Subcutaneous adipose tissue (tissue), 4 donors: ENCODE measurements around the gene GNG5. TPM values are rescaled to one million over a fixed set of nuclear protein-coding genes. Genes with fewer than 3 reads are reported as not detected.

ENCODE experiments used
- total RNA-seq, 4 donors: library from RNA; depleted of rRNA; stranded (reverse); fragments of >200 nt; gene quantifications; one replicate each; pipeline ENCODE4 v1.1.0, GENCODE V29; 2016
- TF ChIP-seq, protein P1 (sequence below): fragments of 450-650 bp; IDR thresholded peaks from one replicate; pipeline ENCODE4 v1.5.1; 2016; ENCODE audit warnings: low read depth, mild to moderate bottlenecking, control low read depth, antibody characterized with exemption, moderate library complexity

Gene GNG5
- total RNA-seq, 4 donors from 2014 or later = 62.1 to 114 (median 81.6) TPM

DNA sequence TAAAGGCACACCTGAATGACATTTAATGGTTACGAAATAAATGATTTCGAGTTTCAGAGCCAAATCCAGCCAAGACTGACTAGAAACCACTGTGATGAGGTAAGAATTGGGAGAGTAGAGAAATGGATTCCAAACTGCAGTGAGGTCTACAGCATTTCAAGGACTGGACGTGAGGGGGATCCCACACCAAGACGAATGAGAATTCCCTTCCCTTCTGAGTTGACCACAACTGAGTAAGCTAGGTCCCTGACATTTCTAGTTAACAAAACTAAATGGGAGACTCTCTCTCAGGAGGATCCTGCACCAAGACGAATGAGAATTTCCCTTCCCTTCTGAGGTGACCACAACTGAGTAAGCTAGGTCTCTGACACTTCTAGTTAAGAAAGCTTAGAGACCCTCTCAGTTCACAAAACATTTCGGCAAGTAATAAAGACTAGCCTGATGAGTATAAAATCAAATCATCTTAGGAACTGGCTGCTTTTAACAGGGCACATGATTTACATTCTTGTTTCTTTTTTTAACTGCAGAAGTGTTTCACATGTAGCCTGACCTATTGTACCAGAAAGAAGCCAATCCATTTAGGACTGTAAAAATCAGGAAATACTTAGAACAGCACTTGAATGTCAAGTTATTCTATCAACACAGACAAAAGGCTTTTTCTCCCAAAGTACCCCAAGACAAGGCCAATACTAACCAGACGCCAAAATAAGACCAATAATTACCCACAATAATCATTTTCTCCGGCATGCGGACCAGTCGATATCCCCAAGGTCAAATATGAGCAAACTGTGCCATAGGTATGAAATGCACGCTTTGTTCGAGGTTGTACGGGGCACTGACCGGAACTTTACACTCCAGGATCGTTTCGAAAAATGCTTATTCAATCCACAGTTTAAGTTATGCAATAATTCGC lies 1.5 kb downstream of the GNG5 start:
- TF ChIP-seq, protein P1, sequence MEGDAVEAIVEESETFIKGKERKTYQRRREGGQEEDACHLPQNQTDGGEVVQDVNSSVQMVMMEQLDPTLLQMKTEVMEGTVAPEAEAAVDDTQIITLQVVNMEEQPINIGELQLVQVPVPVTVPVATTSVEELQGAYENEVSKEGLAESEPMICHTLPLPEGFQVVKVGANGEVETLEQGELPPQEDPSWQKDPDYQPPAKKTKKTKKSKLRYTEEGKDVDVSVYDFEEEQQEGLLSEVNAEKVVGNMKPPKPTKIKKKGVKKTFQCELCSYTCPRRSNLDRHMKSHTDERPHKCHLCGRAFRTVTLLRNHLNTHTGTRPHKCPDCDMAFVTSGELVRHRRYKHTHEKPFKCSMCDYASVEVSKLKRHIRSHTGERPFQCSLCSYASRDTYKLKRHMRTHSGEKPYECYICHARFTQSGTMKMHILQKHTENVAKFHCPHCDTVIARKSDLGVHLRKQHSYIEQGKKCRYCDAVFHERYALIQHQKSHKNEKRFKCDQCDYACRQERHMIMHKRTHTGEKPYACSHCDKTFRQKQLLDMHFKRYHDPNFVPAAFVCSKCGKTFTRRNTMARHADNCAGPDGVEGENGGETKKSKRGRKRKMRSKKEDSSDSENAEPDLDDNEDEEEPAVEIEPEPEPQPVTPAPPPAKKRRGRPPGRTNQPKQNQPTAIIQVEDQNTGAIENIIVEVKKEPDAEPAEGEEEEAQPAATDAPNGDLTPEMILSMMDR = no peak

DNA sequence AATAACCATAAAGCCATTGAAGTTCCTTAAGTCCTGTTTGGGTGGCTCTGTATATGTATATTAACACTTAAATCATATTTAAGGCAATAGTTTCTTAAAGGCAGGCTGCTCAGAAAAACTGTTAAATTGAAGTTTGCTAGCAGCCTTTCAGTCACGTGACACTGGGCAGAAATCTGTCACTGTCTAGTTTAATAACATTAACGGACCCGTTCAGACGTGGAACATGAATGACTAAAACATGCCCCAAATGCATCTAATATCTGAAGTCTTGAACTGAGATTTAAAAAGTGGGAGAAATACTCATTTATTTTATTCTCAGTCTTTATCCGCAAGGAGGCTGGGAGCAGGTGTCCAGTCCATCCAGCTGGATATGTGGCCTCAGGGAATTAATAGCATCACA lies 3.5 kb downstream of the GNG5 start:
- TF ChIP-seq, protein P1 = no peak

DNA sequence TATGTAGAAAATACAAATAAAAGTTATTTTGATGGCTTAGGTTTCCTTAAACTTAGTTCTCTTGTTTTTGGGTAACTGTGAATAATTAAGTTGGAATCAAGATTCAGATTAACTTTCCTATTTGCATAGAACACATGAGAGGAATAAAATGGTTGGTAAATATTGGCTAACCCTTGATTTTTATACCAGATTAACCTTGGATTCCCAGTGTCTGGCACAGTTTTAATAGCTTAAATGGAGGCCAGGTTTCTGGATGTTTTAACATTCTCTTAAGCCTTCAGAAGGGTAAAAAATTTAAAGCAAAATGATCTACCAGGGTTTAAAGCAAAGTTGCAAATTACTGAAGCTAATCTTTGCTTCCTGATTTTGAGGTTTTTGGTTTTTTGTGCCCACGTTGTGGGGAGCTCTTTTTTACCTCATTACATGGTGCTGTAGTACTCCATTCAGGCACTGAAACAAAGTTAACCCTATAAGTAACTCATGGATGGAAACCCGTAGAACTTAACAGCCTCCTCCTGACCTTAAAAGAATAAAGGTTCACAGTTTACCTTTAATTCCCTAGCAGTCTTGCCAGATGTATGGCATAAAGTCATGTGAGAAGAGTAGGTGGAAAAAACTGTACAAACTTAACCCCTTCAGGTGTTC lies 8.6 kb downstream of the GNG5 start:
- TF ChIP-seq, protein P1 = no peak

DNA sequence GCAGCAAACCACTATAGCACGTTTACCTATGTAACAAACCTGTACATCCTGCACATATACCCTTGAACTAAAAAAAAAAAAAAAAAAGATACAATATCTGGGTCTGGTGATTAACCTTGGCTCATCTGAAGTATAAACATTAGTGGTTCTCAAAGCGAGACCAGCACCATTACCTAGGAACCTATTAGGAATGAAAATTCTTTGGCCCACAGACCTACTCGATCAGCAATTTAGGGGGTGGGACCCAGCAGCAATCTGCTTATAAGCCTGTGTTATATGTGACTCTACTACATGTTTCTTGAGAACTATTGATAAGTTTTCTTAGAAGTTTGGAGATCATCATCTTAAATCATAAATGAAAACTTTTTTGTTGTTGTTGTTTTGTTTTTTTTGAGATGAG lies 9.9 kb downstream of the GNG5 start:
- TF ChIP-seq, protein P1 = no peak

DNA sequence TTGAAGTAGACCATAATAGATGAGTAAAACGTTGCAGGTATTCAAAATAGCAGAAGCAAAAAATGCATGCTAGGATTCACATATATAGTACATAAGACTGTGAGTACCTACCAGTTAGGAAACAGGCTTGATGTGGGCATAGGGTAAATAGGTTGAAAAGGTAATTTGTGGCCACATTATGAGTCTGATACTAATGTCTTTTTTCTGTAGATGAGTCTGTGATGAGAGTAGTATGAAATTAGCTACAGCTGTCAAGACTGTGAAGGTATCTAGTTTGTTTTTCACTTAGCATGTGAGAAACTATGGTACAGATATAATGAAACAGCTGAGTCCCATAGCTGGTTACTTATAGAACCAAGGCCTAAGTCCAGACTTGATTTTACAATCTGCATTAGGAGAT lies 12.6 kb downstream of the GNG5 start:
- TF ChIP-seq, protein P1 = no peak

DNA sequence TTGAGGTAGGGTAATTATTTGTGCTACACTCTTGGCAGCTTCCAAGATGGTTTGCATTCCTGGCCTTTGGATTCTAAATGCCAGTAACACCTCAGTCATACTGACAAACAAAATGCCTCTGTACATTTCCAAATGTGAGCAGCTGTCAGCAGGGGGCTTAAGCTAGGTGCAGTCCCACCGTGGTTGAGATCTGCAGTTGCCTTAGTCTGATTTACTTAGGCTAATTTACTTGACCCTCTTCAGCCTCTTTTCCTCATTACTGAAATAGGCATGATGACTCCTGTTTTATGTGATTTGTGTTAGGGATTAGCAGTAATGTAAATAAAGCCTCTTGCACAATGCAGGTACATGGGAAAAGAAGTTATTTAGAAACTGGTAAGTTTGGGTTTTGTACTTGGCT lies 13.7 kb downstream of the GNG5 start:
- TF ChIP-seq, protein P1 = no peak

DNA sequence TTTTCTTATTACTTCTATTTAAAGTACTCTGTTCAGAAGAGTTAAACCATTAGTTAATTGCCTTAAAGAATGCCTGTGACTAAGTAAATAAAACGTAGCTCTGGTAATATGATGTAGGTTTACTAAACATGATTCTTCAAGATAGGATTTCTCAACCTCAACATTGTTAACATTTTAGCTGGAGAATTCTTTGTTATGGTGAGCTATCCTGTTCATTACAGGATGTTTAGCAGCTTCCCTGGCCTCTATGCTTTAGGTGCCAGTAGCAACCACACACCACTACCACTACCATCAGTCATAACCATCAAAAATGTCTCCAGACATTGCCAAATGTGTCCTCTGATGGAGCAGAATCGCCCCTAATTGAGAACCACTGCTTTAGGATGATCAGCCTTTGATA lies 16.6 kb downstream of the GNG5 start:
- TF ChIP-seq, protein P1 = no peak
